ENCODE data around the gene SIRPD. TPM values are rescaled to one million over a fixed set of nuclear protein-coding genes. Genes with fewer than 3 reads are reported as not detected.
"Not testable (repeated sequence)": the region's sequence is repeated elsewhere in the genome, so short reads cannot be mapped to it uniquely, and the experiment has no call there.

SIRPD gene
- polyA plus RNA-seq (ENCODE audit: insufficient read length) = not detected

DNA sequence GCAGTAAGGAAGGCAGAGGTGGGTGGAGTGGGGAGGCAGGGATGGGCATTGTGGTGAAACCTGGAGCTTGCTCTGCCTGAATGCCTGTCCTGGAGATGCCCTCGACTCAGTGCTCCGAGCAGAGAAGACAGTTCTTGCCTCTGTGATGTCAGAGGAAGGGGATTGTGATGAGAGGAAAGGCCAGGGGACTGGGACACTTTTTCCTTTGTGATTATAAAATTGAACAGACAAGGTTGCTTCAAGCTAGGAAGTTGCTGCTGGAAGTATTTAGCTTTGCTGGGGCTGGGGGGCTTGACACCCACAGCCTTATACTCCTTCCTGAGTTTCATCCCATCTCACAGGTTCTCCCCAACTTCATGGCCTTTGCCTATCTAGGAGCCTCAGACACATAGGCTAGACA, at the start of gene SIRPD:
Gene SIRPD (minus strand): TSS at position 101 of the 400 bp plus-strand sequence. CDS start 52 bp downstream, at position 49.
- no peak for DNase-seq

DNA sequence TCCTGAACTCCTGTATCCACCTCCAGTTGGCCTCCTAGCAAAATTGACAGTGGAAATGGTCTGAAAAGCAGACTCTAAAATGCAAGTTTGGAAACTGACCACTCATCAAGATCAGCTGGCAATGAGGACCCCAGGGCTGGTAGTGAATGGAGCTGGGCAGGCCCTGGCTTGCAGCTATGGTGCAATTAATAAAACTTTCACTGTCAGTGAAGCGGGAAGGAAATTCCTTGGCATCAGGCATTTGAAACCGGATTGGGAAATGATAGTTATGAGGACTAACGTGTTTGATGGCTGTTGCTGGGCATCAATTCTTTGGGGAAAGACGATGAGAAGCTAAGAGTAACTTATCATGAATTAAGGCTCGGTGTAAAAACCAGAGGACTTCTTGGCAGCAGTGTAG, 43.2 kb upstream of the SIRPD start:
- no peak for DNase-seq

DNA sequence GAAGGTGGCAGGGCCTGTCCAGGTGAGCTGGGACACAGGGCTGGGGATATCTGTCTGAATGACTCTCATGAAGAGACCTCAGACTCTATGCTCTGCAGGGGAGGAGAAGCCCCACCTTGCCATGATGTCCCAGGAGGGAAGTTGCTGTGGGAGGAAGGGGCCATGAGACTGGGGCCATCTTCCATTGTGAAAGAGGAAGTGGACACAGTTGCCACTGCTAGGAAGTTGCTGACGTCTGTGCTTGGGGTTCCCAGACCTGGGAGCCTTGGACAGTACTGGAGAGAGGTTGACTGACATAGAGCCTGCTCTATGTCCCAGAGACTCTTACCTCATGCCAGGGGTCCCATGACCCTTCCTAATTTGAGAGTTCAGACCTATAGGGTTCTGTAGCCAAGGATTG, 37.8 kb upstream of the SIRPD start:
- no peak for DNase-seq

DNA sequence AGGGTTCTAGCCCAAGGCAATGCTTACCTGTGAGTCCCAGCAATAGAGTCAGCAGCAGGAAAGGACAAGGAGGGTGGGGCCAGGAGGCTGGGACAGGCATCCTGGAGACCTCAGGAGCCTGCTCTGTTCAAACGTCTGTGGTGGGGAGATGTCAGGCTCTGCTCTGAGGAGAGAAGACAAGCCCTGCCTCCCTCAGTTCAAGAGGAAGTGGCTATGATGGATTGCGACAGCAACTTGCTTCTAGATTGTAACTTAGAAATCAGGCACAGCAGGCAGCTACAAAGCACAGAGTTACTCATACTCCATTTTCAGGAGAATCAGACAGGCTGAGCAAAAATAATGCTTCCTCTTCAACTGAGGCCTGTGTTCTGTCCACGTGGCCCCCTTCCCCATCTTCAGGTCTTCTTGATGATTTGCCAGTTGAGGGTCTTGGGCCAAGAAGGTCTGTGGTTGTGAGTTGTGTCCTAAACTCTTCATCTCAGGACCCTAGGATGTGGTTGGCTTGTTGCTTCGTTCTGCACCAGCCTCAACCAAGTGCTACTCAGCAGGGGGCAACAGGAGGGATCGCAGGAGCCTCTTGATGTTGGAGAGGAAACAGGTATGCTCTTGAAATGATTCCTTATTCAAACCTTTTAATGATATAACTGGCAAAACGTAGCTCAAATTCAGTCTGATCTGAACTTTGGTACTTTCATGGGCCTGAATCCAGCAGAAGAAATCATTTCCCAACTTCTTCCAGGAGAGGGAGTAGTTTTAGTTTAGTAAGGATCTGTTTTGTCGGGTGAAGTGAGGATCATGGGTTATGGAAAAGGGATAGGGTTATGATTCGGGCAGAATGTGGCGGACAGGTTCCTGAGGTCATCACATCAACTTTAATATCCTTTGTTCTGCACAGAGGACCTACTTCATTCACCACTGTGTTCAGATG, 31.3 kb upstream of the SIRPD start:
- DNase-seq = no peak

- DNase-seq = no peak
Measured at GRCh38 chr20:1587781-1588532, 30.5 kb upstream of the SIRPD start.

- no peak for DNase-seq
Measured at GRCh38 chr20:1579488-1579887, 22.0 kb upstream of the SIRPD start.

DNA sequence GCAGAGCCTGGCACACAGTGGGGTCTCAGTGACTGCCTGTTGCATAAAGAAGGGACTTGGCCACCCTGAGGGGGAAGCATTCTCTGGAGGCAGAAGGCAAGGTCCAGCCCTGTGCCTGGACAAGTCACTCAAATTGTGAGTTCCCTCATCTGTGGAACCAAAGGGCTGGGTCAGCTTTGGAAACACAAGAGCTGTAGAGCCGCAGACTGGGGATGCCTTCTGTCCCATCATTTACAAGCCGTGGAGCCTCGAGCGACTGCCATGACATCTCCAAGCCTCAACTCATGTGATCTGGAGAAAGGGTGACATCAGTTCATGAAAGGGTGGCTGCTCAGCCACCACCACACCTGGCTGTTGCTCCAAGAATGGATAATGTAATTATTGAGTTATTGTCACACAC, 20.4 kb upstream of the SIRPD start:
- no peak for DNase-seq

- not testable (repeated sequence) for DNase-seq
Measured at GRCh38 chr20:1577313-1577712, 19.8 kb upstream of the SIRPD start.

- DNase-seq = no peak
Measured at GRCh38 chr20:1576641-1577040, 19.1 kb upstream of the SIRPD start.

- DNase-seq = not testable (repeated sequence)
Measured at GRCh38 chr20:1576003-1576402, 18.5 kb upstream of the SIRPD start.

DNA sequence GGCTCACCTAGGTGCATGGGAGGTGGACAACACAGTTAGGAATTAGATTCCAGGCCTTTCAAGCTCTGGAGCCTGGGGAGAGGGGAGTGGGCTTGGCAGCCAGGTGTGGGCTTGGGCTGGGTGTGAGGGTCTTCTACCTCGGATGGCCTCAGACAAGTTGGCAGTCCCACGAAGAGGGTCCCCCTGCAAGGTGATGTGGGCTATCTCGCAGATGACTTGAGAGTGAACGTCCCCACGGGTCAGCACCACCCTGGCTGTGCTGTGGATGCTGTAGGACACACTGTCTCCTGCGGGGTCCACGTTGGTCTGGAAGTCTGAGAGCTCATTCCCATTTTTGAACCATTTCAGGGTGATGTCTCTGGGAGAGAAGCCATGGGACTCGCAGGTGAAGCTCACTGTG, 14.1 kb upstream of the SIRPD start:
- DNase-seq = not testable (repeated sequence)

DNA sequence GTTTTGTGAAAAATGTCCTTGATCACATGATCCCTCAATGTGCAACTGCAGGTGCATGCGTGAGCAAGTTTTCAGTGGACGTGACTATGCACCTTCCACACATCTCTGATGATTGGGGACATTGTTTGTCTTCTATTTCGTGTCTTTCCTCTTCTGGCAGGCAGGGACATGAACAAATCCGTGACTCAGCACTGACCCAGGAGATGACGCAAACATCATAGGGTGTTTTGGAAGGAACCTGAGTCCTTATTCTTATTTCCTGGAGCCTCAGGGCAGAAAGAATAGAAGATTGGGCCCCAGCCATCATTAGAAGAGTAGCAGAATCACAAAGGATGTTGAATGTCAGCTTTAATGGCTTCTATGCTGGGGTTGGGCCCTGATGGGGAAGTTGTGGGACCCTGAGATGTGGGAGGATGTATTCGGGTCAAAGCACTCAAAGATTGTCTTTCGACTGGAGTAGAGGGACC, 11.9 kb upstream of the SIRPD start:
- no peak for DNase-seq

- DNase-seq = no peak
Measured at GRCh38 chr20:1568163-1568490, 10.6 kb upstream of the SIRPD start.

GRCh38 chr20:1567392-1568162, 10.1 kb upstream of the SIRPD start:
- DNase-seq = no peak

- DNase-seq = no peak
Measured at GRCh38 chr20:1566701-1567100, 9.2 kb upstream of the SIRPD start.

DNA sequence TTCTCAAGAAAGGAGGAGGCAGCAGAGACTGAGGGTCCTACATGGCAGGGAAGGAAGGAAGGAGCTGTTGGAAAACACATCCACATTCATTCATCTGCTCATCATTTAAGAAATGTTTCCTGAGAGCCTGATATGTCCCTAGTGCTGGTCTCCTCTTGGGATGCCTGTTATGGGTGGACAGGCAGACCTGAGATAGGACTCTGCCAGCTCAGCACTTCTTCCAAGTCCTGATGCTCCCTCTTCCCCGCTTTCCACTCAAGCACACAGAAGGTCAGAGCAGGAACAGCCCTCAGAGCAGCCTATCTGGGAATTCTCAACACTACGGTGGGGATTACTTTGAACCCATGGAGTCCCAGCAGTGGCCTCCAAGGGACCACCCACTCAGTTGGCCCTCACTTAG, 8.0 kb upstream of the SIRPD start:
- DNase-seq = no peak

- DNase-seq = no peak
Measured at GRCh38 chr20:1563598-1563997, 6.1 kb upstream of the SIRPD start.

DNA sequence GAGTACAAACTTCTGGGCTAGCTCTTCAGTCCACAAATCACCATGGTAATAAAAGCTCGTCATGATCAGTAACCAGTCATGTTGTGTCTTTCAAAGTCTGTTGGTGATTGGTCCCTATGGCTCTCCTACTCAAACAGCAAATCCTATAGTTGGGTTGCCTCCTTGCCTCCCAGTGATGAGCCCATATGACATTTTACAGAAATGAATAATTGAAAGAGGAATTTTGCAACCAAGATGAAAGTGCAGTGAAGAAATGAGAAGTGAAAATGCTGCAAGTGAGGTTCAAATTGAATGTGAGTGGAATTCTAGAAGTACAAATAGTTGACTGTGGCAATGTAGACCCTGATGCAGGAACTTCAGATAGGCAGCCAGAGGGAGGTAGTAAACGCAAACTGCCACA, 5.1 kb upstream of the SIRPD start:
- DNase-seq = no peak

- no peak for DNase-seq
Measured at GRCh38 chr20:1561350-1561749, 3.8 kb upstream of the SIRPD start.

- DNase-seq = no peak
Measured at GRCh38 chr20:1555952-1556351, 1.6 kb downstream of the SIRPD start.

DNA sequence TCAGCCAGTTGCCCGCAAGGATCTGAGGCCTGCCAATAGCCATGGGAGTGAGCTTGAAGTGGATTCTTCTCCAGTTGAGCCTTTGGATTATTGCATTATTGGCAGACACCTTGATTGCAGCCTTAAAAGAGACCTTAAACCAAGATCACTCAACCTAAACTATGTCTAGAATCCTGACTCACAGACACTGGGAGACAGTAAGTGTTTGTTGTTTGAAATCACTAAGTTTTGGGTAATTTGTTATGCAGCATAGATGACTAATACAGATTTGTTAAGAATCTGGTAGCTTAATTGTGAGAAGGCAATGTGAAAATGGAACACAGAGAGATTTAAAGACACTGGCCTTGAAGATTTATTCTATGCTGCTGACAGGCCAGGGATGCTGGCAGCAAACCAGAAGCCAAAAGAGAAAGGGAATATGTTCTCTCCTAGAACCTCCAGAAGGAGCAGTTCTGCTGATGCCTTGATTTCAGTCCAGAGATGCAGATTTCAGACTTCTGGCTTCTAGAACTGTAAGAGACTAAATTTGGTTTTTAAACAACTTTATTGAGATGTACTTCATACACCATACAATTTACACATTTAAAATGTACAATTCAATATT, 17.6 kb downstream of the SIRPD start:
- no peak for DNase-seq

DNA sequence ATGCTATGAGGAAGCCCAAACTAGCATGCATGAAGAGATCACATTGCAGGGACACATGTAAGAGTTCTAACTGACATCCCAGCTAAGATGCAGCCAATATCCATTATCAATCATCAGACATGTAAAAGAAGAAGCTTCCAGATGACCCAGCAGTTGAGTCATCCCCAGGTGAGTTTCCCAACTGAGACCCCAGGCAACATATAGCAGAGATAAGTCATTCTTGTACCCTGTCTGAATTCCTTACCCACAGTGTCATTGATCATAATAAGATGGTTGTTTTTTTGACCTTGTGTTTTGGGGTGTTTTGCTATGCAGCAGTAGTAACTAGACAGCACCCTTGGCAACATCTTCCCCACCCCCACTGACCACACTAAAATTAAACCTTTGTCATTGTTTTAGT, 18.9 kb downstream of the SIRPD start:
- no peak for DNase-seq

DNA sequence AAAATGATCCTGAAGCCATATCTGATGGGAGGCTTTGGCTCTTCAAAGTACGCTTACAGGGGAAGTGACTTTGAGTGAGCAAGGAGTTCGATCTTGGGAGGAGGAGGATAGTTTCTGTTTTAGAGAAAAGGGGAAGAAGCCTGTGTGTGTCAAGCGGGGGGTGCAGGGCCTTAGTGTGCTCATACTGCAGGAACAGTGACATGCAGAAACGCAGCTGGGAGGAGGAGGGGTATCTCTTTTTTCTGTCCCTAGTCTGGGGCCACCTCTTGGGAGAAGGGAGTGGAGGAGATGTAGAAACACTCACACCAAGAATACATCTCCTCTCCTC, 19.8 kb downstream of the SIRPD start:
- DNase-seq = no peak

All from hindlimb muscle (tissue), 1 donor.